A673 (cell line): ENCODE measurements around the gene MMP24. TPM values are rescaled to one million over a fixed set of nuclear protein-coding genes. Genes with fewer than 3 reads are reported as not detected.

Experiments used
- BruUV-seq: library from RNA; stranded (reverse); fragments of 400-500 nt; replicated peaks from 2 replicates; lab custom pipeline; 2021; lab: Mats Ljungman, UMichigan
- CTCF ChIA-PET: fragments of 300-600 bp; sonication (Branson Sonifier 250); formaldehyde crosslinking; loops from one replicate; lab custom pipeline; 2022; ENCODE audit warnings: antibody characterized with exemption; lab: Charles Lee
- POLR2A ChIA-PET: fragments of 300-600 bp; sonication (Branson Sonifier 250); formaldehyde crosslinking; loops from one replicate; lab custom pipeline; 2022; ENCODE audit warnings: antibody characterized with exemption; ENCODE audit not compliant: low non-redundant PET; lab: Charles Lee
- DNase-seq: peaks from one replicate; pipeline ENCODE4 v3.0.0-alpha.2; 2015; ENCODE audit warnings: low spot score
- H3K27ac ChIP-seq: fragments of 200-600 bp; sonication (generic); 2 replicates; pipeline ENCODE4 v1.5.1; 2016; ENCODE audit warnings: mixed run types, low read depth, mild to moderate bottlenecking, mixed read lengths, antibody characterized with exemption, low read length; ENCODE audit not compliant: poor library complexity, severe bottlenecking
- H3K27me3 ChIP-seq: fragments of 200-600 bp; sonication (generic); replicated peaks from 2 replicates; pipeline ENCODE4 v1.6.1; 2017; ENCODE audit warnings: mixed run types, low read depth, mild to moderate bottlenecking, mixed read lengths, antibody characterized with exemption, low read length; ENCODE audit not compliant: insufficient read depth, poor library complexity
- H3K36me3 ChIP-seq: fragments of 200-600 bp; sonication (generic); 2 replicates; pipeline ENCODE4 v1.6.1; 2016; ENCODE audit warnings: mixed run types, mild to moderate bottlenecking, mixed read lengths, antibody characterized with exemption, low read length; ENCODE audit not compliant: insufficient read depth, poor library complexity, severe bottlenecking
- H3K4me1 ChIP-seq: fragments of 200-600 bp; sonication (generic); 2 replicates; pipeline ENCODE4 v1.6.1; 2017; ENCODE audit warnings: mixed run types, mild to moderate bottlenecking, mixed read lengths, antibody characterized with exemption, low read length; ENCODE audit not compliant: insufficient read depth, poor library complexity, severe bottlenecking
- H3K4me3 ChIP-seq: fragments of 200-600 bp; sonication (generic); 2 replicates; pipeline ENCODE4 v1.5.1; 2016; ENCODE audit warnings: low read depth, mixed run types, mild to moderate bottlenecking, mixed read lengths, low read length; ENCODE audit not compliant: poor library complexity, severe bottlenecking
- H3K9me3 ChIP-seq: fragments of 200-600 bp; sonication (generic); 2 replicates; pipeline ENCODE4 v1.6.1; 2016; ENCODE audit warnings: mixed run types, low read depth, mild to moderate bottlenecking, mixed read lengths, antibody characterized with exemption, low read length; ENCODE audit not compliant: poor library complexity, severe bottlenecking
- CTCF ChIP-seq: fragments of 300-800, 200-600 bp; sonication (generic); conservative IDR thresholded peaks from 2 replicates; pipeline ENCODE4 v1.5.1; 2017; ENCODE audit warnings: low read depth, mild to moderate bottlenecking, antibody characterized with exemption, low read length, moderate library complexity, mixed read lengths
- EZH2 ChIP-seq: fragments of 200-600 bp; sonication (generic); IDR thresholded peaks from 2 replicates; pipeline ENCODE4 v1.6.1; 2017; ENCODE audit warnings: borderline replicate concordance, low read depth, mild to moderate bottlenecking, mixed read lengths, antibody characterized with exemption, low read length; ENCODE audit not compliant: poor library complexity, severe bottlenecking
- intact Hi-C: fragments of 100-400 bp; cut with micrococcal nuclease; formaldehyde crosslinking; loops from one replicate; pipeline ENCODE4 v1.10.0; 2022; ENCODE audit not compliant: unreplicated experiment
- total RNA-seq: library from RNA; stranded (reverse); gene quantifications from 2 replicates; pipeline ENCODE4 v1.2.3, GENCODE V29; 2021

Gene MMP24
- total RNA-seq, 1 experiment from 2014 or later, result 0.11 TPM

- ChIA-PET POLR2A (no interaction called here), CTCF (no interaction called here)
- TF ChIP-seq EZH2 (no peak), CTCF (no peak)
- no TSS peak for BruUV-seq
- no peak for DNase-seq
- H3K36me3 ChIP-seq, result no peaks in the 10 kb centered on the region
- H3K4me1 ChIP-seq, result no peaks in the 10 kb centered on the region
- H3K27ac ChIP-seq, result no peak overlapping the region
- H3K9me3 ChIP-seq, result no peaks in the 10 kb centered on the region
- no peaks in the 10 kb centered on the region for H3K27me3 ChIP-seq
- no peak overlapping the region for H3K4me3 ChIP-seq
- intact Hi-C loops, result no loop called here
Measured at GRCh38 chr20:35270021-35270902, 43.8 kb downstream of the MMP24 start.

GRCh38 chr20:35271073-35271882 lies 44.8 kb downstream of the MMP24 start:
- ChIA-PET POLR2A (no interaction called here), CTCF (interaction anchor here (1.0 kb wide), 1 partner anchor 126 kb away, joined by 3 read pairs; no protein-coding TSS in a partner anchor)
- DNase-seq, result no peak
- Histone ChIP-seq H3K4me3 (no peak overlapping the region), H3K27ac (no peak overlapping the region), H3K36me3 (no peaks in the 10 kb centered on the region), H3K4me1 (no peaks in the 10 kb centered on the region), H3K27me3 (no peaks in the 10 kb centered on the region), H3K9me3 (no peaks in the 10 kb centered on the region)
- intact Hi-C loops, result no loop called here
- TF ChIP-seq EZH2, result no peak
- TF ChIP-seq CTCF, result no peak
- no TSS peak for BruUV-seq

GRCh38 chr20:35271904-35272303 lies 45.4 kb downstream of the MMP24 start:
- no peak for DNase-seq
- POLR2A ChIA-PET, result no interaction called here
- TF ChIP-seq CTCF (no peak), EZH2 (no peak)
- intact Hi-C loops, result no loop called here
- no peaks in the 10 kb centered on the region for H3K36me3 ChIP-seq
- H3K27me3 ChIP-seq, result no peaks in the 10 kb centered on the region
- H3K4me3 ChIP-seq, result no peak overlapping the region
- CTCF ChIA-PET, result interaction anchor here (1.0 kb wide), 1 partner anchor 127 kb away, joined by 3 read pairs; no protein-coding TSS in a partner anchor
- no peak overlapping the region for H3K27ac ChIP-seq
- H3K4me1 ChIP-seq, result peaks cover 3% of the 10 kb centered on the region
- BruUV-seq, result no TSS peak
- H3K9me3 ChIP-seq, result no peaks in the 10 kb centered on the region
